HG02852 (cell line): ENCODE results near the gene ZNF622.
A peak's percentile ranks its signal among the peaks of the same experiment; 100 is the strongest.

Experiments
- ATAC-seq: cut with Tn5 transposase; IDR thresholded peaks from one replicate; pipeline ENCODE4 v1.9.1; 2021; ENCODE audit warnings: mild to moderate bottlenecking, moderate library complexity; ENCODE audit not compliant: unreplicated experiment

Gene ZNF622, protein sequence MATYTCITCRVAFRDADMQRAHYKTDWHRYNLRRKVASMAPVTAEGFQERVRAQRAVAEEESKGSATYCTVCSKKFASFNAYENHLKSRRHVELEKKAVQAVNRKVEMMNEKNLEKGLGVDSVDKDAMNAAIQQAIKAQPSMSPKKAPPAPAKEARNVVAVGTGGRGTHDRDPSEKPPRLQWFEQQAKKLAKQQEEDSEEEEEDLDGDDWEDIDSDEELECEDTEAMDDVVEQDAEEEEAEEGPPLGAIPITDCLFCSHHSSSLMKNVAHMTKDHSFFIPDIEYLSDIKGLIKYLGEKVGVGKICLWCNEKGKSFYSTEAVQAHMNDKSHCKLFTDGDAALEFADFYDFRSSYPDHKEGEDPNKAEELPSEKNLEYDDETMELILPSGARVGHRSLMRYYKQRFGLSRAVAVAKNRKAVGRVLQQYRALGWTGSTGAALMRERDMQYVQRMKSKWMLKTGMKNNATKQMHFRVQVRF

DNA sequence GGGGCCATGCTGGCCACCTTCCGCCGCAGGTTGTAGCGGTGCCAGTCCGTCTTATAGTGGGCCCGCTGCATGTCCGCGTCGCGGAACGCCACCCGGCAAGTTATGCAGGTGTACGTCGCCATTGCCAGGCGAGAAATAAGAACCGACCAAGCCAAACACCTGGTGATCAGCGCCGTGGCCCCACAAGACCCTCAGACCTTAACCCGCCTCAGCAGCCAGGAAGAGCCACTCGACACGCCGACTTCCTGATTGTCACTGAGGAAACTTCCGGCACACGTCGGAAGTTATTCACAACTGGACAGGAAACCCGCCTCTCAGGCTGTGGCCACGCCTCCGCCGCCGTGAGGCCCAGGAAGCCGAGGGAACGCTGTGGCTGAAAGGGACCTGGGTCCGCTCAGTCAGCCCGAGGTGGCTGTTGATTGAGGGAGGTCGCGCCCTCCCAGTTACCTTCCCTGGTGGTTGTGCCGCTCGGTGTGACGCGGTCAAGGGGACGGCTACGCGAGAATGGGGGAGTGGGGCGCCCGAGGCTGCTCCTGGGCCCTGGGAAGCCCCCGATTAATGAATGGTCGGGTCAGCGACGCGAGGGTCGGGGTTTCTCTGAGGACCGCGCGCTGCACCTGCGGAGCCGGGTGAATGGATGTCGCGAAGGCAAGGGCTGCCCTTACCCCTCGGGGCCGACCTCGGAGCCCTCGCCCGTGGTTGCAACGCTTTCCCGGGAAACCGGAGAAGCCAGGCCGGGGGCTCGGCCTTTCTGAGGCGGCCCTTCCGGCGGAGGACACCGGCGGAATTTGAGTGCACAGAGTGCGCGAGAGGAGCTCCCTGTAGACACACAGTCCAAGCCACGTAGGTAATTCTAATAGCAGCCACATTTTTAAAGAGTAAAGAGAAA, at the start of gene ZNF622:
TSS of gene ZNF622 (minus strand) at position 257 of the 889 bp plus-strand sequence. CDS start at position 122, 135 bp downstream.
- ATAC-seq, result peak; percentile 79

DNA sequence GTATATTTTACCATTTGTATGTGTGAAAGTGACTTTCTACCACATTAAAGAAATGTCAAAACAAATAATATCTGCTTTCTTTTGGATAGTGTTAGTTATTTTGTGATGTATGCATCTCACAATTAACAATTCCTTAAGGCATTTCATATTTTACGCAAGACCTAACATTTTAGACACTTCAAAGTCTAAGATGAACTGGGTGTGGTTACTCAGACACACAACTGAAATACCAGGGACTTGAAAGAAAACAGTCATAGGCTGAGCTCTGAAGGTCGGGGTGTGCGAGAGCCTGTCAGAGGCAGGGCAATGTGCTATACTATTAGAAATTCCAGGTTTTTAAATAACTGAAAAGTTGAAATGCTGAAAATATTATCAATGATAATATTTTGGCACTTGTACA, 44.5 kb upstream of the ZNF622 start:
- ATAC-seq, result no peak

GRCh38 chr5:16508730-16509531, 43.3 kb upstream of the ZNF622 start:
- ATAC-seq, result no peak

- no peak for ATAC-seq
Measured at GRCh38 chr5:16507716-16508115, 42.1 kb upstream of the ZNF622 start.

DNA sequence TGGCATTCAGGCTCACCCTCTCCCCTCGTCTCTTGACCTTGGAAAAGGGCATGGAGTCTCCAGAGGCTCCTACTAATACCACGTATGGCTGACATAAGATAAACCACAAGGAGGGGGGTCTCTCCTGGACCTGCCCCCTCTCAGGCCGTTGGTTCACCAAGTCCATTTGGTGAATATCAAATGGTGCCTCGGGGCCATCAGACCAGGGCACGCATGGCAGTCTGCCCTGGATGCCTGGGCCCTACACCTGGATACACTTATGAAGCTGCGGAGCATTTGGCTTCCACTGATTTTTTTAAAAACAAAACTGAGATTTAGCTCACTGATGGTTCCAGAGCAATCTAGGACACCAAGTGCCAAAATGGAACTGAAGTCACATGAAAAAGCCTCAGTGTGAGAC, 40.3 kb upstream of the ZNF622 start:
- no peak for ATAC-seq

GRCh38 chr5:16505140-16505891, 39.7 kb upstream of the ZNF622 start:
- no peak for ATAC-seq

DNA sequence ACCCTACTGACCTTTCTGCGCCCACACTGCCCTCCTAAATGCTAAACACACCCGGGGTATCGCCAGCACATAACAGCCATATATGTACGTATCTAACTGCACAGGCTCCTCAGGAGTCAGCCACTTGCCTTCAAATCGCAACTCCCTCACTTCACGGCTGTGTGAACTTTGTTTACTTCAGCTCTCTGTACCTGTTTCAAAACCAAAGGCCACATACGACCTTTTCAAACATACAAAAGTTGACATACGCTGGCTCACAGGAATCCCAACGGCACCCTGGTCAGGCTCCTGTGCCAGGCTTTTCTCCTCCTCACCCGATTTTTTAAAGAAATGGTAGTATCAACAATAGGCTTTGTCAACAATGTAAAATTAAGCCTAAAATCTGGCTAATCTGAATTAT, 39.0 kb upstream of the ZNF622 start:
- ATAC-seq, result no peak

DNA sequence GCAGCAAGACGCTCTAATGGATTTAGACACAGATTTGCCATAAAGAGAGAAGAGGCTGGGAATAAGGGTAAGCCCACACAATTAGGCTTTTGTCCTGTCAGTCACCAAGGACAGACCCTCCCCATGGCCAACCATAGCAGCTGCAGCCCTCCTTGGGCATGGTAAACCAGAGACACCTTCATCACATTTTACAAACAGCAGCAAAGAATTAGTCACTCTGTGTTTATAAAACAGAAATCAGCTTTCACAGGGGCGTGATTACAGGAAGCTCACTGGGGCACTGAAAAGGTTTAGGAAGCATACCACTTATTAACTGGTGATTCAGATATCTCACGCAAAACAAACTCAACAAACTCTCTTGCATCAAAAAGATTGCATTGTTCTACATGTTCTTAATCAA, 37.3 kb upstream of the ZNF622 start:
- ATAC-seq, result no peak

GRCh38 chr5:16500024-16500423, 34.4 kb upstream of the ZNF622 start:
- ATAC-seq, result no peak

- no peak for ATAC-seq
Measured at GRCh38 chr5:16497546-16497945, 31.9 kb upstream of the ZNF622 start.

DNA sequence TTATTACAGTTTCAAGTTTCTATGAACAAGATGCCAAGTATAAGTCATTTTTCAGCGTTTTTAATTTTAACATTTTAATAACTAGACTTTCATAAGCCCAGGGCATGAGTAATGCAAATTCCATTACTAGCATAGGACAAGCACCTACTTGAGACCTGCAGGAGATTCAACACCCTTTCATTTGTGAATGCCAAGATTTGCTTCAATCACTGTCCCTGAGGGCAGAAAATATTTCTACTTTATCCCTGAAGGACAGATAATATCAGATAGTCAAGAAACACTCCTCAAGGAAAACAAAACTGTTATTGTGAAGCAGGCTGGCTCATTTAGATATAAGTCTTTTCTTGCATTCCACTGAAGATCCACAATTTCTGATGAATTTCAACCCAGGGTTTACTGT, 27.7 kb upstream of the ZNF622 start:
- no peak for ATAC-seq

DNA sequence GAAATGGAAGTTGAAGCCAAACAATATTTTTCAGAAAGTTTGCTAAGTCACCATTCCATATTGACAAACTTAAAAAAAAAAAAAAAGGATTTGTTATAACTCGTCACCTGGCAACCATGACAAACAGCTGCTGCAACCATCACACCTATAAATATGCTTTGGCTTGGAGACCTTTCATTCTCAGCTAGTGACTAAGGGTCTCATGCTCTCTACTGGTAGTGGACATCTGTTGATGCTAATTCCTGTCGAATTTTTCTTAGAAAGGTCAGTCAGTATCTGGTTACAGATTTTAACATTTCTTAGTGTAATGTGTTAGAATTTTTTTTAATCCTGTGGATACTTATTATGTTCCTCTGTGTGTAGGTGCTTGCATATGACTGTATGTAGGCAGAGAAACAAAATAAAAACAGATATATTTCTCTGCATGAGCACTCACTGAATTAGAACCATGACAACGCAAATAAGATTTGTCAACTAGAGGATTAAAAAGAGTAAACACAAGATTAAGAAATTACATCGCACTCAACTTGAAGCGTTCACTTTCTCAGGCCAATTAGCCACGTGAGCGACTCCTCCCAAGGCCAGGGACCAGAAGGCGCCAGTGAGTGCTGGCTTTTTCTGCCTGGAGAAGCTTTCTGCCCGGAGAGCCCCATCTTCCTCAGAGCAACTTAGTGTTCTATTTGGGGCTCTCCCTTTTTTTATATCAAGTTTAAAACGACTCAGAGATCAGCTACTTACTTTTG, 27.0 kb upstream of the ZNF622 start:
- no peak for ATAC-seq

DNA sequence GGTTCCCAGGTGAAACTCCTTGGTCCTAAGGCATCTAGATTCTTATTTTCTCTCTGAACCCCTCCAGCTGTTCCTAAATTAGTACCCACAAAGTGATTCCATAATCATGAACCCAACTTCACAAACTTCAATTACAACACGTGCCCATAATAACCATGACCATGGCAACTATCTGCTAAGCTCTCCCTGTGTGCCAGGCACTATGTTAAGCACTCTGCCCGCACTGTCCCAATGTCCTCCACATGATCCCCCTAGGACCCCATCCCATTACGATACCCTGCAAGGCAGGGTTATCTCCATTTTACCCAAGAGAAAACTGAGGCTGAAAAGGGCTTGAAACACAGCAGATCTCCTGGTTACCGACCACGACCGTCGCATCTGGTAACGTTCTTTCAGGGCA, 25.3 kb upstream of the ZNF622 start:
- no peak for ATAC-seq

DNA sequence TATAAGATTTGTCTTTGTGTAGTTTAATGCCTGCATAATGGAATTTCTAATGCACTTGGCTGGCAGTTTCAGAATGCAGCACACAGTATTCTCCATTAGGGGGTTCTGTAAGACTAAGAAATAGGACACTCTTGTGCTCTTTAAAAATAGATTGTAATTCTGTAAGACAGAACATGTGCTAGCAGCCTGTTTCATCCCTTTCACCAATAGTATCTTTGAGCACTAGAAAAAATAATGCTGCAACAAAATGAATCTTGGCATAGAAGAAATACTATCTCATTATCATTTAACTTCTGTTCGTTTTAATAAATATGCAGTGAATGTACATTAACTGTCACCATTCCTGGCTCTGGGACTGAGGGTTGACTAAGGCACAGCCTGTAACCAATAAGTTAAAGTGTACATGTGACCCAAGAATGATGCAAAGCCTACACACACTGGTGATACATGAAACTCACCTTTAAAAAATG, 23.8 kb upstream of the ZNF622 start:
- peak; percentile 83 for ATAC-seq

DNA sequence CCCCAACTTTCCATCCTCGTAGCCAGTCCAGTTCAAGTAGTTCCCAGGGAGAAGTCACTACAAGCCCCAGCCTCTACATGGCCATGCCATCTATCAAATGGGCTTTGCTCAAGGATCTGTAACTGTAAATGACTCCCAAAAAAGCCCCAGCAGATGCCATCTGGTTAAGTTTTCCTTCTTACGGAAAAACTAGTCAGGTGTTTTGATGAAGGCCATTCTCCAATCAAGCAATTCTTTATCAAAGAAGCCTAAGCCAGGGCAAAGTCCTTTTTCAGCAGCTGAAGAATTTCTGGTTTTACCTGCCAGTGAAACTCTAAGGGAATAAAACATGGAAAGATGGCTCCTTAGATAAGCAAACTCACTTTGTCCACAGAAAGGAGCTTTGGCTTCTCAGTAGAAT, 21.9 kb upstream of the ZNF622 start:
- no peak for ATAC-seq

DNA sequence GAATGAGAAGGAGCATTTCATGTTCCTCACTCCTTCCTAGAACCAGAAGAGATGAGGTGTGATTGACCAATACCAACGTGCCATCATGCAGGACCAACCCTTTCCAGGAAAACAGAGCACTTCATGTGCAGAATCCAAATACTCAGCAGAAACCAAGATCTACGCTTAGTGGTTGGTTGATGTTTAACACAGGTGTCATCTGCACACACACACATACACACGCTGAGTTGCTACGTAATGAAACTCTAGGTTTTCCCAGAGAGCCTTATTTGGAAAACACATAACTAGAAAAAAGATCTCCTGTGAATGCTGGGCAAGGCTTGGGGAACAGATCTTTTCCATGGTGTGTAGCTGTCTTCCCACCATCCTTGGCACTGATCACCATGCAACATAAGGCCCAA, 21.1 kb upstream of the ZNF622 start:
- no peak for ATAC-seq

GRCh38 chr5:16485656-16486055, 20.1 kb upstream of the ZNF622 start:
- ATAC-seq, result no peak

DNA sequence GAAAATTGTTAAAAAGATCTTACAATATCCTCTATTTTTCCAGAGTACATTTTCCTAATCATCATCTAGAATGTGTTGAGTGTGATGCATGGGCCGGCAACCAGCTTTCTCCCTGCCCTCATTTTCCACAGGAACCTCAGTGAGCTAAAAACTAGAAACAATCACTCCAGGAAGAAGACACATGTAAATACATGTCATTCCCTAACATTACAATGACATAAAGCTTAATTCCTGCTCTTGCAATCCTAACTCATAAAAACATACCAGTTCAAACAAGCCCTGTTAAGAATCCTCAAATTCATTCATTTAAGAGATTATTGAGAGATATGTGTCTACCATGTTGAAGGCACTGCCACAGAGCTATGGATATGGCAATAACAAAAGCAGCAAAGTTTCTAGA, 18.5 kb upstream of the ZNF622 start:
- no peak for ATAC-seq

- ATAC-seq, result no peak
Measured at GRCh38 chr5:16483361-16483760, 17.8 kb upstream of the ZNF622 start.

GRCh38 chr5:16482891-16483290, 17.3 kb upstream of the ZNF622 start:
- ATAC-seq, result no peak
